GM12878 (cell line): ENCODE data around the gene BRME1. TPM values are rescaled to one million over a fixed set of nuclear protein-coding genes. Genes with fewer than 3 reads are reported as not detected.

Experiments used
- ATAC-seq: fragments of 200-7000 bp; cut with Tn5 transposase; 3 replicates; pipeline ENCODE4 v1.9.1; 2020; ENCODE audit warnings: mild to moderate bottlenecking, moderate library complexity
- BruUV-seq: library from RNA; stranded (reverse); fragments of 400-500 nt; replicated peaks from 2 replicates; lab custom pipeline; 2021; lab: Mats Ljungman, UMichigan
- CTCF ChIA-PET: fragments of 300-600 bp; sonication (Branson Sonifier 250); formaldehyde crosslinking; extraction: SDS; loops from one replicate; lab custom pipeline; 2021; ENCODE audit warnings: inconsistent platforms; lab: Yijun Ruan, JAX
- POLR2A ChIA-PET: fragments of 350-600 bp; formaldehyde crosslinking; extraction: SDS; loops from one replicate; lab custom pipeline; 2021; ENCODE audit warnings: inconsistent platforms; lab: Charles Lee
- RAD21 ChIA-PET: fragments of 300-600 bp; sonication (Branson Sonifier 250); formaldehyde crosslinking; loops from one replicate; lab custom pipeline; 2023; ENCODE audit warnings: antibody characterized with exemption; ENCODE audit not compliant: unreplicated experiment; lab: Charles Lee
- SMC1A ChIA-PET: fragments of 300-600 bp; sonication (Branson Sonifier 250); formaldehyde crosslinking; loops from one replicate; lab custom pipeline; 2023; ENCODE audit not compliant: unreplicated experiment, uncharacterized antibody; lab: Charles Lee
- DNase-seq: peaks from one replicate; pipeline ENCODE4 v3.0.0-alpha.2; 2011; ENCODE audit warnings: low read depth, low spot score
- FAIRE-seq: peaks from 3 replicates; lab custom pipeline; 2011; peaks lifted over from hg19 to GRCh38; lab: Jason Lieb, UNC
- H2AFZ ChIP-seq: 2 replicates; pipeline ENCODE4 v1.6.0; 2011; ENCODE audit warnings: low read depth, low read length, control low read depth; ENCODE audit not compliant: control insufficient read depth
- H3K27ac ChIP-seq: 2 replicates; pipeline ENCODE4 v1.5.1; 2011; ENCODE audit warnings: control low read depth; ENCODE audit not compliant: control insufficient read depth, insufficient read depth
- H3K27me3 ChIP-seq, 2 experiments: replicated peaks in 1 of 2; 2 replicates each; pipeline versions ENCODE4 v1.6.0 to v1.6.1; 2011; ENCODE audit warnings: low read length in 1 of 2; ENCODE audit not compliant: control insufficient read depth in 2 of 2, insufficient read depth in 2 of 2
- H3K36me3 ChIP-seq, 2 experiments: 2 replicates each; pipeline ENCODE4 v1.5.1; 2011; ENCODE audit warnings: low read length in 1 of 2; ENCODE audit not compliant: control insufficient read depth in 2 of 2, insufficient read depth in 2 of 2
- H3K4me1 ChIP-seq: 2 replicates; pipeline ENCODE4 v1.6.1; 2011; ENCODE audit warnings: mild to moderate bottlenecking, low read length, moderate library complexity, mixed read lengths; ENCODE audit not compliant: control insufficient read depth, insufficient read depth
- H3K4me2 ChIP-seq: 2 replicates; pipeline ENCODE4 v1.6.0; 2011; ENCODE audit warnings: control low read depth; ENCODE audit not compliant: control insufficient read depth, insufficient read depth
- H3K4me3 ChIP-seq: fragments of 200-600 bp; sonication (generic); 2 replicates; pipeline ENCODE4 v1.5.1; 2016
- H3K79me2 ChIP-seq: 2 replicates; pipeline ENCODE4 v1.6.0; 2011; ENCODE audit warnings: low read length; ENCODE audit not compliant: control insufficient read depth, insufficient read depth
- H3K9ac ChIP-seq: 2 replicates; pipeline ENCODE4 v1.8.0; 2011; ENCODE audit warnings: low read length, control low read depth, mixed read lengths; ENCODE audit not compliant: control insufficient read depth, insufficient read depth
- H3K9me3 ChIP-seq: replicated peaks from 3 replicates; pipeline ENCODE4 v1.5.1; 2011; ENCODE audit warnings: mild to moderate bottlenecking, low read length; ENCODE audit not compliant: control insufficient read depth, insufficient read depth
- H4K20me1 ChIP-seq: 2 replicates; pipeline ENCODE4 v1.6.0; 2011; ENCODE audit not compliant: control insufficient read depth, insufficient read depth
- CTCF ChIP-seq, 3 experiments: IDR thresholded peaks in 2 of 3; conservative IDR thresholded peaks in 1 of 3; 2 replicates each; pipeline ENCODE4 v1.5.1; 2011; ENCODE audit warnings: low read depth in 3 of 3, low read length in 3 of 3, mild to moderate bottlenecking in 3 of 3, control low read depth in 2 of 3, moderate library complexity in 2 of 3, inconsistent platforms in 1 of 3, mixed read lengths in 1 of 3; ENCODE audit not compliant: control insufficient read depth in 2 of 3, insufficient read depth in 1 of 3; ENCODE audit errors: extremely low read depth in 1 of 3
- IRF4 ChIP-seq: IDR thresholded peaks from 2 replicates; pipeline ENCODE4 v1.6.1; 2011; ENCODE audit warnings: low read depth, low read length
- RCOR1 ChIP-seq: conservative IDR thresholded peaks from 2 replicates; pipeline ENCODE4 v1.6.1; 2012; ENCODE audit warnings: low read depth, low read length, improper control_type of control experiment
- SMAD5 ChIP-seq: IDR thresholded peaks from 2 replicates; pipeline ENCODE4 v1.6.1; 2016; ENCODE audit warnings: antibody characterized with exemption, low read depth
- ZNF207 ChIP-seq: fragments of 450-650 bp; IDR thresholded peaks from 2 replicates; pipeline ENCODE4 v1.6.1; 2014; ENCODE audit warnings: antibody characterized with exemption, mild to moderate bottlenecking, borderline replicate concordance
- ZNF592 ChIP-seq: fragments of 450-650 bp; IDR thresholded peaks from 2 replicates; pipeline ENCODE4 v1.6.1; 2017; ENCODE audit warnings: mild to moderate bottlenecking, moderate library complexity
- WGBS: methylation state at CpG from one replicate; pipeline ENCODE4 v1.1.6; 2016; ENCODE audit warnings: low lambda C conversion rate; ENCODE audit not compliant: insufficient replicate concordance, insufficient coverage; ENCODE audit errors: missing lambda C conversion rate; 5-methylcytosine and 5-hydroxymethylcytosine counted together
- in situ Hi-C: fragments of 300-500 bp; cut with MboI; formaldehyde crosslinking; loops from 9 replicates; pipeline ENCODE4 v1.14.3; 2018; ENCODE audit warnings: mixed read lengths
- intact Hi-C: fragments of 100-400 bp; cut with micrococcal nuclease; formaldehyde crosslinking; loops from one replicate; pipeline ENCODE4 v1.14.2; 2022; ENCODE audit not compliant: unreplicated experiment
- polyA plus RNA-seq, 11 experiments: library from polyadenylated mRNA; depleted of rRNA in 4 of 11; unstranded in 6 of 11; stranded (reverse) in 5 of 11; fragments of >200 nt; fragmentation: Nextera tagmentation in 4 of 11; fragmentation: Illumina TruSeq in 1 of 11; extraction: Ambion mirVana in 4 of 11; extraction: Trizol in 1 of 11; gene quantifications; 1 replicate in 1 of 11; 2 replicates in 10 of 11; pipeline versions ENCODE4 v1.2.1 to v1.2.3, GENCODE V29; 2011 to 2016; ENCODE audit warnings: inconsistent platforms in 2 of 11, missing spikeins in 2 of 11, low read depth in 1 of 11
- total RNA-seq, 4 experiments: library from RNA; depleted of rRNA in 3 of 4; stranded (reverse); fragments of >200 nt in 3 of 4; fragmentation: Illumina TruSeq in 1 of 4; extraction: Trizol in 1 of 4; gene quantifications; 2 replicates each; pipeline versions ENCODE4 v1.2.1 to v1.2.3, GENCODE V29; 2013 to 2021

BRME1 gene
- total and polyA plus RNA-seq, 10 of the 15 experiments (the other 5 are each of a cell fraction or from before 2014, with no cell fraction given), result 0.07 to 2.2 (median 1.1) TPM; not detected in 1

- FAIRE-seq, result no peak
- no peaks in the 10 kb centered on the region for H3K9me3 ChIP-seq
- in situ Hi-C loops, result no loop called here
- no TSS peak for BruUV-seq
- CTCF ChIA-PET, result no interaction called here
- no peaks in the 10 kb centered on the region for H3K79me2 ChIP-seq
- H3K4me2 ChIP-seq, result peak overlapping the region; percentile 42; the same call in 1 of the 2 replicates
- peaks cover 19% of the 10 kb centered on the region for H3K4me1 ChIP-seq
- TF ChIP-seq SMAD5 (no peak), ZNF592 (no peak), ZNF207 (no peak), CTCF (IDR thresholded peaks at IDR 0.05 in 2 of 3, conservative IDR thresholded peaks at IDR 0.05 in 1 of 3; ENCODE audit: control insufficient read depth in 2 of 3, extremely low read depth in 1 of 3, insufficient read depth in 1 of 3, low read depth in 3 of 3, low read length in 3 of 3) (no peak), RCOR1 (no peak), IRF4 (no peak)
- TF ChIP-seq, all 136 proteins: peak for 0
- intact Hi-C loops, result no loop called here
- POLR2A ChIA-PET, result interaction anchor here (1.5 to 2.4 kb wide), 2 partner anchors 9 to 11 kb away, joined by 3 to 11 read pairs; no protein-coding TSS in a partner anchor
- H3K27ac ChIP-seq, result no peak overlapping the region
- no peaks in the 10 kb centered on the region for H4K20me1 ChIP-seq
- H3K4me3 ChIP-seq, result no peak overlapping the region
- no peaks in the 10 kb centered on the region for H3K27me3 ChIP-seq
- SMC1A ChIA-PET, result no interaction called here
- H2AFZ ChIP-seq, result no peak overlapping the region; the same call in 1 of the 2 replicates
- H3K36me3 ChIP-seq, result no peaks in the 10 kb centered on the region
- RAD21 ChIA-PET, result interaction anchor here (2.4 kb wide), 1 partner anchor 11 kb away, joined by 12 read pairs; no protein-coding TSS in a partner anchor
- no peak for DNase-seq
- no peak for ATAC-seq
- H3K9ac ChIP-seq, result no peak overlapping the region
- 69% methylated on average over 25 of the region's 26 CpGs for WGBS
Observed at GRCh38 chr19:13850910-13851733, 54.8 kb downstream of the BRME1 start.
